NCI-H146 (cell line): Measurements from ENCODE around the gene TNRC18.

Experiments
- DNase-seq: peaks from one replicate; lab custom pipeline; 2025; lab: John Stamatoyannopoulos, UW

Gene TNRC18

DNA sequence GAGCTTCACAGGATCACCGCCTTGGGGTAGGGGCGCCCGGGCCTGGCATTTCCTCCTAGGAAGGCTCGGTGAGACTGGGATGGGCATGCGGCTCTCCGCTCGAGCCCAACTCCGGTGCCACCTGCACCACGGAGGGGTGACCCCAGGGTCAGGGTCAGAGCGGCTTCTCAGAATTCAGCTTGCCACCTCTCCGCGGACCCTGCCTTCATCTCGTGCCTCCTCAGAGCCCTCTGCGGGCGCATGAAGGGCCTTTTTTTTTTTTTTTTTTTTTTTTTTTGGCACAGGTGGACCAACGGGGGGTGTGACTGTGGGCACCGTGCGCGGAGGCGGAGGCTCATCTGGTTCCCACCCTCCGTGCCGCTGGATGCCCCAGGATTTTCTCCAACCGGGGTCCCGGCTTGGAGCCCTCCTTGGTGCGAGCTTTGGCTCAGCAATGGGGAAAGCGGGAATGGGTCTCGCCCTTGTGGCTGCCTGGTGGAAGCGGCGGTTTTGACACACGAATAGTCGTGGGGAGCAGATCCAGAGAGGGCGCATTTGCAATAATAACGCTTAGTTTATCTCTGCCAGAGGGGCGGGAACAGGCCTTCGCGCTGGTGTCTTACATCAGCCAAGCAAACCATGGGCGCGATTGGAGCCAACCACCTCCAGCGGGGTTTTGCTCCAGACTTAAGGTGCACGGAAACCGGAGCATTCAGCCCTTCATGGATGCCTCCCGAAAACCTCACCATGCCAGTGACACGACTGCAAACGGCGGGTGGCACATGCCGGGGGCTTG is 5.0 kb upstream of the TNRC18 start:
- DNase-seq, result no peak

DNA sequence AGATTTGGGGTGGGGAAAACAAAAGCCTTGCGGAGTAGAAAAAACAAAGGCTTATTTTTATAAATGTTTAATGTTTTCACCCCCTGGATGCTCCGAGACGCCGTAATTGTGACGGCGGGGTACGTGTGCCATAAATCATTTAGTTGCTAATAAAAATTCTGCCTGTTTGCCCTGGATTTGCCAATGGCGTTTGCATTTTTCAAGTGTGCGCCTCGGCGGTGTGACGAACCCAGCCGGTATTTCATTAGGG is 2.5 kb upstream of the TNRC18 start:
- DNase-seq, result no peak

DNA sequence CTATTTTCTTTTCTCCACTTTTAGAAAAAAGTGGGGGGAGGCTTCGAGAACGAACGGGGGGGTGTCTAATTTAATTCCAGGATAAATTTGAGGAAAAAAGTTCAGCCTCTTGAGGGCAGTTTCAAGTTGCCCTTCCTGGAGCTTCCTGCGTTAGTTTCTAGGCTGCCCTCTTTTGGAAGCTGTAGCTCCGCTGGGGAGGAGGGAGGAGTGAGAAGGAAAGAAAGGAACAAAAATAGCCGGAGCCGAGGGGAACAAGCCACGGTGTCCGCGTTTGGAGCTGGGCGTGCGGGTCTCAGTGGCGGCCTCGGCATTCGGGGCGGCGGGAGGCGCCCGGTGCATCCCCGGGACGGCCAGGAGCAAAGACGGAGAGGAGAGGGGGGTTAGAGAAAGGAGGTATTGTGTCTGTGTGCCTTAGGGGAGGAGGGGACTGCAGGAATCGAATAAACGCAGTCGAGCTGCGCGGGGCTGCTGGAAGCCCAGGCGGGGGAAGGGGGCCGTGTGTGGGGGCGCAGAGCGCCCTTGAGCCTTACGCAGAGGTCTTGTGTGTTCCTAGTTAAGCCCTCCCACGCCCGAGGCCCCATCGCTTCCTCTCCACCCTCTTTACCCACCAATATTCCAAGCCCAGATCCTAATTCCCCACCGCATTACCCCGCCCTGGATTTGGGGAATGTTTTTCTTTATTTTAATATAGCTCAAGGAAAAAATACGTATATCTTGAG is 2.0 kb upstream of the TNRC18 start:
- peak; percentile 89 for DNase-seq

DNA sequence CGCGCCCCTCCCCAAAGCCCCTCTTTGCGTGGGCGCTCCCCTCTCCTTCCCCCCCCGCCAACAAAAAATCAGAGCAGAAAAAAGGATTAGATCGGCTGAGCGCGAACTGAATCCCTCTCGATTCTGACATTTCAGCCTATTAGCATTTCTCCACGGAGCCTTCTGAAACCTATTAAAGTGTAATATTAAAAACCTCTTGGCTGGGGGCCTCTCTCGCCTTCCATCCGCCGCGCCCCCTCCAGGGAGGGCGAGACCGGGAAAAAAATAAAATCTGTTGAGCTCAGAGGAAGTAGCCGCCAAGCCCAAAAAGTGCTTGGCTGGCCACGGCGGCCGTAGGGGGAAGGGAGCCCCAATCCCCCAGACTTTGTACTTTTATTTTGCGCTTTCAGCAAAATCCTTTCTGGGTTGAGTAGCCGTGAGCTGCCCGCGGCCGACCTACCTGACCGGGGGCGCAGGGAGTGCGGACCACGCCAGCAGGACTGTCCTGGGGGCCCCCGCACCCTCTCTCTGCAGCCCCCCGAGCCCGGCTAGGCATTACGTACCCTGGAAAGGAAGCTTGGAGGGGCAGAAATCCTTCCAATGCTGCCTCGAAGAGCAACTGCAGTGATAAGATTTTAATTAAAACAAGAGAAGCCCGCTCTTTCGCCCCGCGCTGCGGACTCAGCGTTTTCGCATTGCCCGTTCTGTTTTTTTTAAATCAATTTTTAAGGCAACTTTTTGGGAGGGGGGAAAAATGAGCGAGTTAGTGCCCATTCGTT is 1.3 kb upstream of the TNRC18 start:
- peak; percentile 39 for DNase-seq

DNA sequence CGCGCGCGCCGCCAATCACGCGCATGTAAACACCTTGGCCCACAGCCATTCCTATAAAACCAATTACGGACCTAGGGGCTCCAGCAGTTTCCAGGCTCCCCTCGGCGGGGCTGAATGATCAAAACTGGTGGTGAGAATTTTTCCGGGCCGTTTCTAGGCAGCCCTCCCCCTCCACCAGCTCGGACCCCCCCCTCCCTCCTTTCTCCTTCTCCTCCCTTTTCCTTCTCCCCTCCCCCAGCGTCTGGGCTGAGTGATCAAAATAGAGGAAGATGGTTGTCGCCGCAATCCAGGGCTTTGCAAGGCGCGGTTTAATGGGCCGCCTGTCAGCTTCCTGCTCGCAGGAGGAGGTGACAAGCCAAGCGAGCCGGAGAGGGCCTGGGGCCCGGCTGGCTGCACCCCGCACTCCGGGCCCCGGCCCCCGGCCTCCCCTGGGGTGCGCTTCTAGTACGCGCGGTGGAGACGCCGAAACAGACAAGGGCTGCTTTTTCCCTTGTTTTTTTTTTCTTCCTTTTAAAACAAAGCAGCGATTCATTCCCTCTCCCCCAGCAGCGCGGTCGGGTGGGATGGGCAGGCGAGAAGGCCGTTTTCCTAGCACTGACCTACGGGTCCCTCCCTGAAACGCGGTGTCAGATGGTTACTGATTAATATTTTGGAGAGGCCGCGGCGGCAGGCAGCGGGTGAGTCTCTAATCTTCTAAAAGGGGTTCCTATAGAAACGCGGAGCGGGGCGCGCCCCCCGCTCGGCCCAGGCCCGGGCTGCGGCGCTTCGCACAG is 528 bp upstream of the TNRC18 start:
- DNase-seq, result peak; percentile 97

DNA sequence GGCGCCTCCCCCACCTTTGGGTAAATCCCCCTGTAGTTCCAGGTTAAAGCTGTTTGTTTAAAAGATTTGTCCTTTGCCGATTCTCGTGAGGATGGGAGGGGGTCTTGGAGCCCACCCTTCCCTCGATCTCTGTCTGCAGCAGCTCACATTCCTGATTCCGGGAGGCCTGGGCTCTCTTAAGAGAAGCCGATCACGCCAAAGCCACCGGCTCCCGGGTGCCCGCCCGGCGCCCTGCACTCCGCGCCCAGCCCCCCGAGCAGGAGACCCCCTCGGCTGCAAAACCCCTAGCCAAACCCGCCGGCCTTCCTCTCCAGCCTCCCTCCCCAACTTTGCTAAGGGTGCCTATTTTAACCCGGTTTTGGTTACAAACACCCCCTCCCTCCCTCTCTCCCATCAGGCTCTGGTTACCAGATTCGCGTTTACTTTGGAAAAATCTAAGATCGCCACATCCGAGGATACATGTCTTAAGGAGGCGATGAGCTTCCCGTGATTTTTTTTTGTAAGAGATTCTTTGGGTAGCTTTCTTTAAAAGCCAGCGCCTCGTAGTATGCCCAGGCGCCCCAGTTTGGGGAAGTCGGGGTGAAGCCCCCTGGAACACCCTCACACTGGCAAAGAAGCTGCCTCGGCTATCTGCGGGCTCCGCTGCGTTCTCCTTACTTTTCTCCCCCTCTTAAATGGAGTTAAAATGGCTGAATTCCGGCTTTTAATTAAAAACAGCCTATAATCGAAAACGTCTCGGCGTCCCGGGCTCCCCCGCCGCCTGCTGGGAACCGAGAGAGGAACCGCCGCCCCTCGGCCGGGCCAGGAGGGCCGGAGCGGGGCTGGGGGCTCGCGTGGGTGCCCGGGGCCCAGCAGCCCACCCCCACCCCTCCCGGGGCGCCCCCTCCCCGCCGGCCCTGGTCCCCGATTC is 983 bp downstream of the TNRC18 start:
- DNase-seq, result peak; percentile 43

DNA sequence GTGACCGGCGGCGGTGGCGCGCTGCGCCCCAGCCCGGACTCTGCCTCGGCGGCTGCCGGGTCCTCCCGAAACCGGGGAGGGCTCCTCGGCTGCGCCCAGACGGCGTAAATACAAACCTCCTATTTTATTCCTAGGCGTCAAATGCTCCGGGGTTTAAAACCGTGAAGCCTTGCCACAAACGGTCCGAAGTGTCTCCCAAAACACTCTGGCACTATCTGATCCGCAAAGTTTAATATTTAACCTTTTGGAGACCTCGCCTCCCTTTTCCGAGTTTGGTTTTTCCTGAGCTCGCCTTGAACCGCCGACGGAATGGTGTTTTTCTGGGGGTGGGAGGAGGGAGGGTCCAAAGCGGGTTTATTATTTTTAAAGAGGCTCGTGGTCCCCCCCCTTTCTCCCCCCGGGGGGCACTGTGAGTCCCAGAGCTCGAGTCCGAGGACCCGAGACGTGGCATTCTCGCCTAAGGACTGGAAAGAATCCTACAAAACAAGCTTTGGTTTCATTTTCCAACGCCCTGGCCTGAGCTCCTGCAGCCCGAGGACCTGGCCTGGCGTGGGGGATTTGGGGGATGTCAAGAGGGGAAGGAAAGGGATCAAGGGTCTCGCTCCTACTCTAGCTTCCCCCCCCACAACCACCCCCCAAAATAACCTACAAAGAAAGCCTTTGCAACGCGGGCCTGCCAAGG is 1.8 kb downstream of the TNRC18 start:
- peak; percentile 39 for DNase-seq

DNA sequence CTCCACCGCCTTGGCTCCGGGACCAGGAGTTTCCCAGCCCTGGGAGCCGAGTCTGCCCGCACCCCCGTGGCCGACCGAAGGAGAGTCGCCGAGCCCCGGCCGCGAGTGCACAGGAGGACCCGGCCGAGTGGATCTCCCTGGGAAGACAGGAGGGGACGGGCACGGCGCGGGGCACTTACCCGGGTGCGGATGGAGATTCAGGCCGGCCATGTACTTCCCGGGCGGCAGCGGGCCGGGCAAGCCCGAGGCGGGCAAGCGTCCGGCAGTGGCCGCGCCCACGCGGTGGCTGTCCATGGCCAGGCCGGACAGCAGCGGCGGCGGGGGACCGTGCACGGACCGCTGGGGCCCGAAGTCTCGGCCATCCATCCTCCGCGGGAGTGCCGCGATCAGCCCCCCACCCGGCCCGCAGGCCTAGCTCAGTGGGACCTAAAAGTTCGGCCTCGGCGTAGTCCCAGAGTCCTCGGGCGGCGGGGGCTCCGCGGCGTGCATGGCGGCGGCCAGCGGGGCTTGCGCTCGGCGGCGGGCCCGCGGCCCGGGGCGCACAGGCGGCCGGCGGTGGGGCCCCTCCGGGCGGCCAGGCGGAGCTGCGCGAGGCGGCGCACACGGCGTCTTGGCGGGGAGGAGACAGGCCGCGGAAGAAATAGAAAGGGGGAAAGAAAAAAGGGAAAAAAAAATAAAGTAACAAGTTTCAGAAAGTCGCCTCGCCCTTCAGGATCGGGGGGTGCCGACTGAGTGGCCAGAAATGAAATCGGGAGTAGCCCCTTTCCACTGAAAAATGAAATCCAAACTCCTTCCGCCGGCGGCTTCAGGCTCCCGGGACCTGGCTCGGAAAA is 2.5 kb downstream of the TNRC18 start:
- no peak for DNase-seq

DNA sequence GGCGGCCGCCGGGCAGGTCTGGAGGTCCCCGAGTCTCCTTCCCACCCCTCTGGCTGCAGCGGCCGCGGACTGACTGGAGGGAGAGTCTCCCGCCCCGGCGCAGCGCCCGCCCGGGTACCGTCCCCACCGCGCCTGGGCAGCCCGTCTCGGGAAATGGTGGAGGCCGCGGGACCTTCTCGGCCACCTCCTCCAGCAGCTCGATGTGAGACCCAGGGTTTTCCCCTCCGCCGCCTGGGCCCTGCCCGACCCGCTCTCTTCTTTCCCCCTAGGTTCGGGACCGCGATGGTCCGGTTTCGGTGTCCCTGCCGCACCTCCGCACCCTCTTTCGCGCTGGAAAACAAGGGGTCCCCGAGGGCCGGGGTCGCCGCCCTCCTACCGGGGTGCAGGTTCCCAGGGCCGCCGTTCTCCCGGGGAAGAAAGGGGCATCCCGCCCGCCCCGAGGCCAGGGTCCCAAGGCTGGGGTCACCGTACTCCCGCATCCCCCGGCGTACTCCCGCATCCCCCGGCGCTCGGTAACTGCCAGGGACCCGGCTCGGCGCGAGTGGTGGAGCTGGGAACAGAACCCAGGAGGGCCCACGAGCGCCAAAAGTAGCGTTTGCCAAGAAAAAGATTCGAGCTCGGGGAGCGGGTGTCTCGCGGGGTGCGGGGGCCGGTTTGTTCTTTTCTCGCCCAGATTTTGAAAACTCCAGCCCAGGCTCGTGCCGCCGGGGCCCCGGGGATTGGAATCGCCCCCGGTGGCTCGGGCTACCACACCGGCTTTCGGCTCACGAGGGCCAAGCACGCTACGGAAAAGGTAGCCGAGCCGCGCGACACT is 3.4 kb downstream of the TNRC18 start:
- DNase-seq, result no peak

DNA sequence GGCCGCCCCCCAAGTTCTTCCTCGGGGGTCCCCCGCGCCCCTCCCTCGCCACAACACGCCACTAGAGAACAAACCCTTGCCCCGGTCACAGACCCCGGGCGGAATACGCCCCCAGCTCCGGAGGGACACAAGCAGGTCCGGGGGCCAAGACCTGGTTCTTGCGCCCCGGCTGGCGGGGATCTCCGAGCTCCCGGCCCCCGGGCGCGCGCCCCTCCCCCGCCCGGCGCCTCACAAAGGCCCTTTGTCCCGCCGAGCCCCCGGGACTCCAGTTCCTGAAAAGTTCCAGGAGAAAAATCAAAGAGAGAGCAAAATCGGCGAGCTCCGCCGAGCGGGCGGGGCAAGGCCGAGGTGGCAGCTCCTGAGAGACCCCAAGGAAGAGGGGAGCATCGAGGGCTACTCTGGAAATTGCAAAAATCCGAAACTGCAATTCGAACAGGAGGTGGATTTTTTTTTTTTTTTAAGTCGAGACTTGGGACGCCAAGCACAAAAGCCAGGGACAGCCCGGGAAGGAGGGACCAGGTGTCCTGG is 4.0 kb downstream of the TNRC18 start:
- DNase-seq, result no peak

DNA sequence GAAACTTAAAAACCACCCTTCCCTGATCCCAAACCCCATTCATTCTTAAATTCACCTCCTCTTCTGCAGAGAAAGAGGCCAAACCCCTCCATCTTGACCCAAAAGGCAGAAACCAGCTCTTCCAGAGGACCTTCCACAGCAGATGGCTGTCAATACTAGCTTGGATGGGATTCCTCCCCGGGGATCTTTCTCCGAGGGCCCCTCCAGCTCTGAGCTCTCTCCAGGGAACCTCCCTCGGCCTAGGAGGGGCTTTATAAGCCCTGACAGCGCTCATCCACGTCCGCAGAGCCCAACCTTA is 5.4 kb downstream of the TNRC18 start:
- no peak for DNase-seq

DNA sequence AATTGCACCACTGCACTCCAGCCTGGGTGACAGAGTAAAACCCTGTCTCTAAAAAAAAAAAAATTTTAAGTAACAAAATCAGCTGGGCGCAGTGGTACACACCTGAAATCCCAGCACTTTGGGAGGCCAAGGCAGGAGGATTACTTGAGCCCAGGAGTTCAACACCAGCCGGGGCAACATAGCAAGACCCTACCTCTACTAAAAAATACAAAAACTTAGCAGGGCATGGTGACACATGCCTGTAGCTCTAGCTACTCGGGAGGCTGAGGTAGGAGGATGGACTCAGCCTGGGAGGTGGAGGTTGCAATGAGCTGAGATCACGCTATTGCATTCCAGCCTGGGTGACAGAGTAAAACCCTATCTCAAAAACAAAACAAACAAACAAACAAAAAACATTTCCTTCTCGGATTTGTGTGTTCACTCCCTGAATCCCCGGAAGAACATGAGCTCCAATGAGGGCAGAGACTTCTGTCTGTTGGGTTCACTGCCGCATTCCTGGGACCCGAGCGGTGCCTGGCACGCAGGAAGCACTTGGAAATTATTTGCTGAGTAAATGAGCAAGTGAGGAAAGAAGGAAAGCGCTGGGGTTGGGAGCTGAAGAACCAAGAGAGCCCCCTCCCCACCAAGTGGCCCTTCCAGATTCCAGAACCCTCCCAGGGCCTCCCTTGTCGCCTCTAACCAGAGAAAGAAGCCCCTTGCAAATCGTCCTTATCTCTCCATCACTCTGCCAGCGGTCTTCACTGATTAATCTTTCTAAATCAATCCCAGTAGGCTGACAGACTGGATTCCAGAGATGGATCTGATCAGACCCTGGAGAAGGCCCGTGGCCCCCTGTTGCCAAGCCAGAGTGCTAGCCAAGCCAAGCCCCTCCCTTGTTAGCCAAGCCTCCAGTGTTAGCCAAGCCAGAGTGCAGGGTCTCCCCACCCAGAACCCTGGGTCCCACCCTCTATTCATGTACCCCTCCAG is 6.2 kb downstream of the TNRC18 start:
- DNase-seq, result no peak

DNA sequence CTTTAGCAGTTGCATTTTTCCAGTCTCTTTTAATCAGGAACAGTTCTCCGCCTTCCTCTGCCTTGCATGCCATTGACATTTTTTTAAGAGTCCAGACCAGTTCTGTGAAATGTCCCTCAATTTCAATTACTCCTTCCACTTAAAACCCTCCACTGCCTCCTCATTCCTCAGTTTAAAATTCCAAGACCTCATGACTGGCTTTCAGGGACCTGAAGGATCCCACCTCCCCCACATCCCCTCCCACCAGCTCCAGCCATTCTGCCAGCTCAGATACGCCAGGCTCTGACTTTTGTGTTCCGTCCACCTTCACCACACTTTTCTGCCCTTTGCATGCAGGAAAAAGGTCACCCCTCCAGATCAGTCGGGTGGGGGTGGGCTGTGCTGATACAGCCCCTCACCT is 8.7 kb downstream of the TNRC18 start:
- DNase-seq, result no peak

DNA sequence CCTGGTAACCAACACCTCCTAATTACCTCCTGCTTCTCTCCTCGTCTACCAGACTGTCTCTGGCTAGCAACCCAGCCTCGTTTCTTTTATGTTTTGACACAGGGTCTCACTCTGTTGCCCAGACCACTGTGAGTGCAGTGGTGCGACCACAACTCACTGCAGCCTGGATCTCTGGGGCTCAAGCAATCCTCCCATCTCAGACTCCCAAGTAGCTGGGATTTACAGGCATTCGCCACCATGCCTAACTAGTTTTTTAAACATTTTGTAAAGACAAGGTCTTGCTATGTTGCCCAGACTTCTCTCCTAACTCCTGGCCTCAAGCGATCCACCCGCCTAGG is 10.2 kb downstream of the TNRC18 start:
- DNase-seq, result no peak

DNA sequence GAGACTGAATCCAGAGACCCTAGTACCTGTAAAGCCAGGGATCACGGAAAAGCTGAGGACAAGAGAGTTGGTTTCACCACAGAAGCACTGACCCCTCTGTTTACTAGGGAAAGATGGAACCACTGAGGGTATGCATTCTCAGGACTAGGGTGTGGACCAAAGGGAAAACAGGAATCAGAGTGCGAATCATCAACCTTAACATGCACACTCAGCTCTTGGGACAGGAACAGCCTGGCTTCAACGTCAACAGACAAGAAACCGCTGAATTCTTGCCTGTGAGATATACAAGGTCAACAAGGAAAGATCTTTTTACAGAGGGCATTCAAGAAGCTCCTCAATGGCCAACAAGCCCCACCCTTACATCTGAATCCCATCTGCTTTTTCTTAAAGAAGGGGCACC is 14.9 kb downstream of the TNRC18 start:
- DNase-seq, result no peak

DNA sequence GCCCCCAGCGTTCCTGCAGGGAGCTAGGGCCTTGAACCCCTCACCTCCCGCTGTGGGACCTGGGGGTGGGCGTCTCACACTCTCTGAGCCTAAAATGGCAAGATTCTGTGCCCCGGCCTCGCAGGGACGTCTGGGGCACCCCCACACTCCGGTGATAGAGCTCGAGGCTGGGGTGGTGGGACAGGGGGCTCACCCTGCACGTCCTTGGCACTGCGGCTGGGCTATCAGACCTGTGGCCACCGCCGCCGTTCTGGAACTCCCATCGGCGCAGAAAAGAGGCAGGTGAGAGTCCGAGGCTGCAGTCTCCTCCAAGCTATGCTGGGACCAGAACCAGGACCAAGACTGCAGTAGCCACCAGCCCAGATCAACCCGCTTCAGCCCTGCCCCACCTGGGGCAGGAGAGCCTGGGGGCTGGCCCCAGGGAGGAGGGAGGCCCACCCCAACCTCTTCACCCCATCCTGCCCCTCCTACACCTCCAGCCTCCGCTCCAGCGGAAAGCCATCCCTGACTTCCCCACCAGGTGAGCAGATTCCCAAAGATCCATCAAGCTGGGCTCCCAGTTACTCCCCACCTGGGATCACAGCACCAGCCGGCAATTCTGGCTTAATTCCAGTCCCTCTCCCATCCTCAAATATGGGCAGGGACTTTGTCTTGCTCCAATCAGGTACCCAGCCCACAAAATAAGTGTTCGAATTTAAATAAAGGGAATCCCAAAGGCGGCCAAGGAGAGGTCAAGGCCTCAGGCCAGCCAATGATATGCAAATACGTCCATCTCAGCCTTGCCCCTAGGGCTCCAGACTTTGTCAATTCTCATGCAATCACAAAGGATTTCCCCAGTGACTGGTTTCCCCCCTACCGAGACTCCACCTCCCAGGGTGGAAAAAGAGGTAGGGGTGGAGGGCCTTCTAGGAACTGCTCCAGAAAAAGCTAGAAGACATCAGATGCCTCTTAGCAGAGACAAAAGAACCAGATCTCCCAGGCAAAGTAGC is 16.4 kb downstream of the TNRC18 start:
- DNase-seq, result peak; percentile 60

DNA sequence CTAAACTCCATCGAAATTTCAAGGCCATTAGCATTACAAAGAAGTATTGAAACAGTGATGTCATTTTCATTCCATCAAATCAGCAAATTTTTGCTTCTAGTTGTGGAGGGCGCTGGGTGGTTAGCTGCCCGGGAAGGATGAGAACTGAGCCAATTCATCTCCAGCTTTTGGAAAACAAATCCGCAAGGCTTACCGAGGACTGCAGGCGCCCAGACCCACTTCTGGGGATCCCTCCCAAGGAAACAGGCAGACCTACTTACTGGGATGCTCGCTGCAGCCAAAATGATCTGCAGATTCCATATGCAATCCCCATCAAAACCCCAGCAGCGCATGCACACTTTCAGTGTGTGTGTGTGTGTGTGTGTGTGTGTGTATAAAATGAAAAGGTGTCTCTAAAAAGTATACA is 19.2 kb downstream of the TNRC18 start:
- no peak for DNase-seq
